GM12878 (cell line): Measurements from ENCODE around the gene WFDC8. TPM values are rescaled to one million over a fixed set of nuclear protein-coding genes. Genes with fewer than 3 reads are reported as not detected.

Experiments used
- ATAC-seq: fragments of 200-7000 bp; cut with Tn5 transposase; 3 replicates; pipeline ENCODE4 v1.9.1; 2020; ENCODE audit warnings: mild to moderate bottlenecking, moderate library complexity
- BruUV-seq: library from RNA; stranded (reverse); fragments of 400-500 nt; replicated peaks from 2 replicates; lab custom pipeline; 2021; lab: Mats Ljungman, UMichigan
- CTCF ChIA-PET: fragments of 300-600 bp; sonication (Branson Sonifier 250); formaldehyde crosslinking; extraction: SDS; loops from one replicate; lab custom pipeline; 2021; ENCODE audit warnings: inconsistent platforms; lab: Yijun Ruan, JAX
- POLR2A ChIA-PET: fragments of 350-600 bp; formaldehyde crosslinking; extraction: SDS; loops from one replicate; lab custom pipeline; 2021; ENCODE audit warnings: inconsistent platforms; lab: Charles Lee
- RAD21 ChIA-PET: fragments of 300-600 bp; sonication (Branson Sonifier 250); formaldehyde crosslinking; loops from one replicate; lab custom pipeline; 2023; ENCODE audit warnings: antibody characterized with exemption; ENCODE audit not compliant: unreplicated experiment; lab: Charles Lee
- SMC1A ChIA-PET: fragments of 300-600 bp; sonication (Branson Sonifier 250); formaldehyde crosslinking; loops from one replicate; lab custom pipeline; 2023; ENCODE audit not compliant: unreplicated experiment, uncharacterized antibody; lab: Charles Lee
- DNase-seq: peaks from one replicate; pipeline ENCODE4 v3.0.0-alpha.2; 2011; ENCODE audit warnings: low read depth, low spot score
- FAIRE-seq: peaks from 3 replicates; lab custom pipeline; 2011; peaks lifted over from hg19 to GRCh38; lab: Jason Lieb, UNC
- H2AFZ ChIP-seq: 2 replicates; pipeline ENCODE4 v1.6.0; 2011; ENCODE audit warnings: low read depth, low read length, control low read depth; ENCODE audit not compliant: control insufficient read depth
- H3K27ac ChIP-seq: 2 replicates; pipeline ENCODE4 v1.5.1; 2011; ENCODE audit warnings: control low read depth; ENCODE audit not compliant: control insufficient read depth, insufficient read depth
- H3K27me3 ChIP-seq, 2 experiments: replicated peaks in 1 of 2; 2 replicates each; pipeline versions ENCODE4 v1.6.0 to v1.6.1; 2011; ENCODE audit warnings: low read length in 1 of 2; ENCODE audit not compliant: control insufficient read depth in 2 of 2, insufficient read depth in 2 of 2
- H3K36me3 ChIP-seq, 2 experiments: 2 replicates each; pipeline ENCODE4 v1.5.1; 2011; ENCODE audit warnings: low read length in 1 of 2; ENCODE audit not compliant: control insufficient read depth in 2 of 2, insufficient read depth in 2 of 2
- H3K4me1 ChIP-seq: 2 replicates; pipeline ENCODE4 v1.6.1; 2011; ENCODE audit warnings: mild to moderate bottlenecking, low read length, moderate library complexity, mixed read lengths; ENCODE audit not compliant: control insufficient read depth, insufficient read depth
- H3K4me2 ChIP-seq: 2 replicates; pipeline ENCODE4 v1.6.0; 2011; ENCODE audit warnings: control low read depth; ENCODE audit not compliant: control insufficient read depth, insufficient read depth
- H3K4me3 ChIP-seq: fragments of 200-600 bp; sonication (generic); 2 replicates; pipeline ENCODE4 v1.5.1; 2016
- H3K79me2 ChIP-seq: 2 replicates; pipeline ENCODE4 v1.6.0; 2011; ENCODE audit warnings: low read length; ENCODE audit not compliant: control insufficient read depth, insufficient read depth
- H3K9ac ChIP-seq: 2 replicates; pipeline ENCODE4 v1.8.0; 2011; ENCODE audit warnings: low read length, control low read depth, mixed read lengths; ENCODE audit not compliant: control insufficient read depth, insufficient read depth
- H3K9me3 ChIP-seq: replicated peaks from 3 replicates; pipeline ENCODE4 v1.5.1; 2011; ENCODE audit warnings: mild to moderate bottlenecking, low read length; ENCODE audit not compliant: control insufficient read depth, insufficient read depth
- H4K20me1 ChIP-seq: 2 replicates; pipeline ENCODE4 v1.6.0; 2011; ENCODE audit not compliant: control insufficient read depth, insufficient read depth
- CUX1 ChIP-seq: IDR thresholded peaks from 2 replicates; pipeline ENCODE4 v1.6.1; 2012; ENCODE audit warnings: improper control_type of control experiment, low read depth, low read length; ENCODE audit not compliant: insufficient replicate concordance
- NFXL1 ChIP-seq: fragments of 450-650 bp; IDR thresholded peaks from 2 replicates; pipeline ENCODE4 v1.6.1; 2017; ENCODE audit warnings: antibody characterized with exemption, mild to moderate bottlenecking, borderline replicate concordance
- PBX3 ChIP-seq: IDR thresholded peaks from 2 replicates; pipeline ENCODE4 v1.6.1; 2011; ENCODE audit warnings: mild to moderate bottlenecking, low read depth, low read length, moderate library complexity; ENCODE audit not compliant: insufficient replicate concordance
- WGBS: methylation state at CpG from one replicate; pipeline ENCODE4 v1.1.6; 2016; ENCODE audit warnings: low lambda C conversion rate; ENCODE audit not compliant: insufficient replicate concordance, insufficient coverage; ENCODE audit errors: missing lambda C conversion rate; 5-methylcytosine and 5-hydroxymethylcytosine counted together
- in situ Hi-C: fragments of 300-500 bp; cut with MboI; formaldehyde crosslinking; loops from 9 replicates; pipeline ENCODE4 v1.14.3; 2018; ENCODE audit warnings: mixed read lengths
- intact Hi-C: fragments of 100-400 bp; cut with micrococcal nuclease; formaldehyde crosslinking; loops from one replicate; pipeline ENCODE4 v1.14.2; 2022; ENCODE audit not compliant: unreplicated experiment
- polyA plus RNA-seq, 11 experiments: library from polyadenylated mRNA; depleted of rRNA in 4 of 11; unstranded in 6 of 11; stranded (reverse) in 5 of 11; fragments of >200 nt; fragmentation: Nextera tagmentation in 4 of 11; fragmentation: Illumina TruSeq in 1 of 11; extraction: Ambion mirVana in 4 of 11; extraction: Trizol in 1 of 11; gene quantifications; 1 replicate in 1 of 11; 2 replicates in 10 of 11; pipeline versions ENCODE4 v1.2.1 to v1.2.3, GENCODE V29; 2011 to 2016; ENCODE audit warnings: inconsistent platforms in 2 of 11, missing spikeins in 2 of 11, low read depth in 1 of 11
- total RNA-seq, 4 experiments: library from RNA; depleted of rRNA in 3 of 4; stranded (reverse); fragments of >200 nt in 3 of 4; fragmentation: Illumina TruSeq in 1 of 4; extraction: Trizol in 1 of 4; gene quantifications; 2 replicates each; pipeline versions ENCODE4 v1.2.1 to v1.2.3, GENCODE V29; 2013 to 2021

Gene WFDC8
- total and polyA plus RNA-seq, 10 of the 15 experiments (the other 5 are each of a cell fraction or from before 2014, with no cell fraction given): not detected

DNA sequence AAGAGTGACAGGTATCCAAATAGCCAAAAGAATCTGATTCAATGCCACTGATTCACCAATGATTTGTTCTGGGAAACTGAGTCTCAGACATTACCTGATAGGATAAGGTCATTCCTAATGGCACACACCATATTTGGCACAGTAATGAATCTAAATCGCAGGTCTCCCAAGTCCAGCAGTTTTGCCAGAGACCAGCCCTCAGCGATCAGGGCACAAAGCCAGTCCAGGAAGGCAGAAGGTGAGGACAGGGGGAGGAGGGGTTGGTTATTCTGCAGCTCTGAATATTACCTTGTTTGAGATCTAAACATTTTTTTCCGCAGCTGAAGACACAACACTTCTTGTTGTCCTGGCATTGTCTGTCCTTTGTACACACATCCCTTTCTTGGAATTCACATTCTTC is 33.7 kb downstream of the WFDC8 start (continued):
- TF ChIP-seq CUX1: no peak

- Histone ChIP-seq H3K4me2 (no peak within 1 kb of the TSS), H3K36me3 (no peaks in the 10 kb centered on the region), H3K4me3 (no peak within 1 kb of the TSS), H4K20me1 (no peaks in the 10 kb centered on the region), H3K79me2 (no peaks in the 10 kb centered on the region), H3K9ac (no peak within 1 kb of the TSS), H3K27me3 (no peaks in the 10 kb centered on the region; a peak in 1 of 4 replicates), H3K27ac (no peak within 1 kb of the TSS), H3K4me1 (no peaks in the 10 kb centered on the region), H2AFZ (no peak within 1 kb of the TSS), H3K9me3 (no peaks in the 10 kb centered on the region)
- FAIRE-seq (no peak), DNase-seq (no peak), ATAC-seq (no peak)
- intact Hi-C loops (no loop called here), in situ Hi-C loops (no loop called here)
- no peak for TF ChIP-seq NFXL1
- no peak for TF ChIP-seq PBX3
- CTCF ChIA-PET: no interaction called here
- POLR2A ChIA-PET: no interaction called here
- SMC1A ChIA-PET: no interaction called here
- no TSS peak for BruUV-seq
- RAD21 ChIA-PET: no interaction called here
- WGBS: 60% methylated on average over 2 of the region's 2 CpGs
Observed at GRCh38 chr20:45539382-45539781, 39.7 kb downstream of the WFDC8 start, which contains the start of gene WFDC6. WFDC6 (minus strand) TSS chr20:45539482; CDS start chr20:45539407, 75 bp downstream.
